GM12872 (cell line): ENCODE results near the gene TMED1.

ENCODE experiments used
- CTCF ChIP-seq: IDR thresholded peaks from 3 replicates; pipeline ENCODE4 v1.5.1; 2011; ENCODE audit warnings: low read depth, mild to moderate bottlenecking, low read length, moderate library complexity; ENCODE audit not compliant: insufficient read depth

TMED1 gene

GRCh38 chr19:10808937-10809649 is 26.9 kb downstream of the TMED1 start:
- no peak for TF ChIP-seq CTCF

GRCh38 chr19:10805758-10806247 is 30.2 kb downstream of the TMED1 start:
- no peak for TF ChIP-seq CTCF

- no peak for TF ChIP-seq CTCF
Observed at GRCh38 chr19:10805065-10805757, 30.8 kb downstream of the TMED1 start.

GRCh38 chr19:10803252-10803651 is 32.8 kb downstream of the TMED1 start:
- TF ChIP-seq CTCF, result no peak

GRCh38 chr19:10802479-10802878 is 33.5 kb downstream of the TMED1 start:
- no peak for TF ChIP-seq CTCF

GRCh38 chr19:10800488-10800887 is 35.5 kb downstream of the TMED1 start:
- TF ChIP-seq CTCF, result no peak

- TF ChIP-seq CTCF, result no peak
Observed at GRCh38 chr19:10797541-10798256, 38.3 kb downstream of the TMED1 start.
